ENCODE results near the gene WASL.

- no peak for TF ChIP-seq POLR2A (IDR thresholded peaks at IDR 0.05)
- no peak for TF ChIP-seq CTCF (IDR thresholded peaks at IDR 0.05)
- TF ChIP-seq EP300 (IDR thresholded peaks at IDR 0.05), result no peak
- no peak for TF ChIP-seq POLR2AphosphoS5 (IDR thresholded peaks at IDR 0.05)
Observed at GRCh38 chr7:123665896-123666295, 82.9 kb downstream of the WASL start.
